ENCODE results near the gene ZNF106.

DNA sequence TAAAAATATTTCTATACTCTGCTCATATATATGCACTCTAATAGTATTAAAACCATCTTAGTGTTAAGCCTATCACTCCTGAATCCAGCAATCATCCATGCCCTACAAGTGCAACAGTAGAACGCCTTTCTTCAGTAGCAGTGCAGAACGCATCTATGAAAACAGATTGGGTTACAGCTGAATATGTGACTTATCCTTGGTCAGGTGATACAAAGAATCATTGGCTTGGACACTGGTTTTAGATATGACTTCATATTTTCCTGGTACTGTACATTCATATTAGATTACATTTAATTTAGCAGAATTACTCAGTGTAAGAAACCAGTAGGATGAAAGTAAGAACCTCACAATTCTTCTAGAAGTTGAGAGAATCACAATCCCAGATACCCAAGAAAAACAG is 43.3 kb downstream of the ZNF106 start:
- TF ChIP-seq YY1 (IDR thresholded peaks at IDR 0.05; ENCODE audit: extremely low read depth, insufficient replicate concordance, low read depth, low read length) (no peak), JUND (IDR thresholded peaks at IDR 0.05) (no peak), POLR2A (IDR thresholded peaks at IDR 0.05; ENCODE audit: borderline replicate concordance, extremely low read depth, insufficient read depth, insufficient read length) (no peak)
